Measurements from ENCODE around the gene MRPS9.
A peak's percentile ranks its signal among the peaks of the same experiment; 100 is the strongest.

Gene MRPS9

DNA sequence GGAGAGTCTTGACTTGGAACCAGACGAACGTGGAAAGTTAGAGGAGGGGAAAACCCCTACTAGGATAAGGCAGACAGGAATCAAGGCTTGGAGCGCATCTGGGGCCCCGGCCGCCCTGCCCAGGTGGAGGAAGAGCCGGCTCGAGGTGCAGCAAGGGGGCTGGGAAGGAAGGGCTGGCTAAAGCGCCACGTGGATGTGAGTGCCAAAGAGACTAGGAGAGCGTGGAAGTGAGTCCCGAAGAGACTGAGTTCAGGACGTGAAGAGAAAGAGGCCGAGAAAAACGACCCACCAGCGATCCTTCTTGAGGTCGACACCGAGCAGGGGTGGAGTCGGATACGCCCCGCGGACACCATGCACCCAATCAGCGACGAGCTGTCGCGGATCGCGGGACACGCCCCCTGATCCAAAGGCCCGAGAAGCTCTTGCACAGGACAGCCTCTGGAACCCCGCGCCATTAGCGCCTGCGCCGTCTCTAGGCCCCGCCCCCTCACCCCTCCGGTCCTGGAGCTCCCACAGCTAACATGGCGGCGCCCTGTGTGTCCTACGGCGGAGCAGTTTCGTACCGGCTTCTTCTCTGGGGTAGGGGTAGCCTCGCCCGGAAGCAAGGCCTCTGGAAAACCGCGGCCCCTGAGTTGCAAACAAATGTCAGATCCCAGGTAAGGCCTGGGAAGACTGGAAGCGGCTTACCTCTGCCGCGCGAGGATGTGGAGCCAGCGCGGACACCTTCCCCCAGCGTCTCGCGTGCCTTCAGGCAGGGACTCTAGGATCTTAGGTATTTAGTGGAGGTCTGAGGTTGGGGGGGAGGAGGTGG lies at the start of gene MRPS9:
MRPS9 (plus strand) TSS at position 498 of the 811 bp plus-strand sequence; CDS start at position 522, 24 bp downstream.
- peak within 1 kb of the TSS; percentile 75 for H3K27ac ChIP-seq
- TF ChIP-seq ZFX (IDR thresholded peaks at IDR 0.05; ENCODE audit: borderline replicate concordance): no peak
- TF ChIP-seq, protein P1, sequence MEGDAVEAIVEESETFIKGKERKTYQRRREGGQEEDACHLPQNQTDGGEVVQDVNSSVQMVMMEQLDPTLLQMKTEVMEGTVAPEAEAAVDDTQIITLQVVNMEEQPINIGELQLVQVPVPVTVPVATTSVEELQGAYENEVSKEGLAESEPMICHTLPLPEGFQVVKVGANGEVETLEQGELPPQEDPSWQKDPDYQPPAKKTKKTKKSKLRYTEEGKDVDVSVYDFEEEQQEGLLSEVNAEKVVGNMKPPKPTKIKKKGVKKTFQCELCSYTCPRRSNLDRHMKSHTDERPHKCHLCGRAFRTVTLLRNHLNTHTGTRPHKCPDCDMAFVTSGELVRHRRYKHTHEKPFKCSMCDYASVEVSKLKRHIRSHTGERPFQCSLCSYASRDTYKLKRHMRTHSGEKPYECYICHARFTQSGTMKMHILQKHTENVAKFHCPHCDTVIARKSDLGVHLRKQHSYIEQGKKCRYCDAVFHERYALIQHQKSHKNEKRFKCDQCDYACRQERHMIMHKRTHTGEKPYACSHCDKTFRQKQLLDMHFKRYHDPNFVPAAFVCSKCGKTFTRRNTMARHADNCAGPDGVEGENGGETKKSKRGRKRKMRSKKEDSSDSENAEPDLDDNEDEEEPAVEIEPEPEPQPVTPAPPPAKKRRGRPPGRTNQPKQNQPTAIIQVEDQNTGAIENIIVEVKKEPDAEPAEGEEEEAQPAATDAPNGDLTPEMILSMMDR (IDR thresholded peaks at IDR 0.05): no peak

DNA sequence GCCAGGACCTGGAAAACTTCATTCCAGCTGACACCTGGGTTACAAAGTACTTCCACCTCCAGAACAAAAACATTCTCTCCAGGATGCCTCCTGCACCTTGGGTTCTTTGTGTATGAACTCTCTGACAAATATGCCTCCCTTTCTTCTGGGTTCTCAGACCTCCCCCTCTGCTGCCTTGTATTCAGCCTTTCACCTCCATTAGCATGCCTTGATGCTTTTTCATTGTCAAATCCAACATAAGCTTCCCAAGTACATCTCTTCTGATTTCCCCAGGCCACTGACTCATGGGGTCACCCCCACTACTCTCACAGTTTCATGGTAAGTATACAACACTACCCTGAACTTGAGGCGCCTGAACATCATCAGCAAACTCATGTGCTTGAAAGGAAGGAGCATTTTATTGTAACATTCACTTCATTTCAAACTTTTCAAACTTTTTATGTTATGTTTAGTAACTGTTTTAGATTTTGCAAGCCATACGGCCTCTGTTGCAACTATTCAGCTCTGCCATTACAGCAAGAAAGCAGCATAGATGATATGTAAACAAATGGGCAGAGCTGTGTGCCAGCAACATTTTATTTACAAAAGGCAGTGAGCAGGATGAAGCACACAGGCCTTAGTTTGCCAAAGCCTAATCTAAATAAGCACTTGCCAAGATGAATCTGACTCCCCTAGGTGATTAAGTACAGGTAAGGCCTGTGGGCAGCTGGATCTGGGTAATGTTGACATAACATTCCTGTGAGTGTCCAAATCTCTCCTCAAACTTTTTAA lies 32.5 kb upstream of the MRPS9 start:
- H3K27ac ChIP-seq: peak overlapping the region; percentile 55
- TF ChIP-seq ZFX (IDR thresholded peaks at IDR 0.05; ENCODE audit: borderline replicate concordance): no peak
- TF ChIP-seq, protein P1 (IDR thresholded peaks at IDR 0.05): no peak

DNA sequence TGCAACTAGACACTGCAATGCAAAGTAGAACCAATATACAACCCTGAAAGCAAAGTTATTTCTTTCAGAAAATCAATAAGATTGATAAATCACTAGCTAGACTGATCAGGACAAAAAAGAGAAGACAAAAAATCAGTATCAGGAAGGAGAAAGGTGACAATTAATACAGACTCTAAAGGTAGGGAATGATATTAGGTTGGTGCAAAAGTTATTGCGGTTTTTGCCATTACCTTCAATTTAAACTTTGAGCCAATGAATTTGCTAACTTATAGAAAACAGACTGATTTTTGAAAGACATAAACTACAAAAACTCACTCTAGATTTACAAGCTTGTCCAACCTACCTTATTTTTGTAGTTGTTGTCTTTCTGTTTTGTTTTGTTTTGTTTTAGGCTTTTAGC lies 30.5 kb upstream of the MRPS9 start:
- no peak overlapping the region for H3K27ac ChIP-seq
- TF ChIP-seq, protein P1 (IDR thresholded peaks at IDR 0.05): no peak
- no peak for TF ChIP-seq ZFX (IDR thresholded peaks at IDR 0.05; ENCODE audit: borderline replicate concordance)

DNA sequence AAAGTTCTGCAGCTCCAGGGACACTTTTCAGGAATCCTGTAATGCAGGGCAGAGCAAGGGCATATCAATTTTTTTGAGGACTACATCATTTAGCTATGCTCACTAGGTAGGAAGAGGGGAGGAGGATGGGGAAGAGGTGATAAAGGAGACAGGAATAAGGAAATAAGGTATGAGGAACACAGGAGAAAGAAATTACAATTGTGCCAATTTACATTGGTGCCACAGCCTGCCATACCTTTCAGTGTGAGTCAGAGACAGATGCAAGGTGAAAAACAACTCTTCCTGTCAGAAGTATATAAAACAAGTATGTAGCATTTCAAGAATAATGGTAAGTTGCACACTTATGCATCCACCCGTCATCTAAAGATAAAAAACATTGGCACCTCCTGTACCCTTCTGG lies 5.4 kb upstream of the MRPS9 start:
- no peak for TF ChIP-seq ZFX (IDR thresholded peaks at IDR 0.05; ENCODE audit: borderline replicate concordance)
- TF ChIP-seq, protein P1 (IDR thresholded peaks at IDR 0.05): no peak
- H3K27ac ChIP-seq: no peak overlapping the region

- TF ChIP-seq, protein P1 (IDR thresholded peaks at IDR 0.05): no peak
- TF ChIP-seq ZFX (IDR thresholded peaks at IDR 0.05; ENCODE audit: borderline replicate concordance): no peak
- no peak overlapping the region for H3K27ac ChIP-seq
These were observed 3.7 kb upstream of the MRPS9 start for GRCh38 chr2:105034170-105034569.

DNA sequence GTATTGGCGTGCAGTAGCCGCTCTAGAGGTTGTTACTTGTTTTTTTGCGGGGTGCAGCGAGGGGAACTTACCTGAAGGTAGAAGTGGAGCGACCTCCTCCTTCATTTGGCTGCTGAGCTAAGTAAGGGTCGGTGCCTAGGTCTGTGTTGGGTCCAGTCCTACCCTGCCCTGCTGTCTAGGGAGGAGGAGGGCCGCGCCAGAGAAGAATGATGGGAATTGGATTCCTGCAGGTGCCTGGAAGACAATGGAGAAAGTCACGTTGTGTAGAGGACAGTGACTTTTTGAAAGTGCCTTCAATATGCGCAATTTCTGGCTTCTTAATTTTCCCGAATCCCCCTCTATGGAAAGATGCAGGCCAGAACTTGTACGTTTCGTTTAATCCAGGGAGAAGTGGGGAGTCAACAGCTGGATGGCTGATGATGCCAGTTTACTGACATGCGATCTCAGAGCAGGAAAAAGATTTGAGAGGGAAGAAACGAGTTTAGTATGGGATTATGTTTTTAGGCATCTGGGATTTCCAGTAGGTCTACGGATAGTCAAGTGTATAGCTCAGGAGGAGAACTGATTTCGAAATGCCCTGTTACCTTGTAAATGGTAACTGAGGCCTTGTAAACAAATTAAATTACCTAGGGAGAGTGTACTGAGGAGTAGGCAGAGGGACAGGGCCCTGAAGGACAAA lies 653 bp downstream of the MRPS9 start:
- peak overlapping the region; percentile 75 for H3K27ac ChIP-seq
- TF ChIP-seq ZFX (IDR thresholded peaks at IDR 0.05; ENCODE audit: borderline replicate concordance): no peak
- TF ChIP-seq, protein P1 (IDR thresholded peaks at IDR 0.05): no peak

All from 22Rv1 (cell line).